B cell (primary cell): ENCODE data around the gene PLXDC1. TPM values are rescaled to one million over a fixed set of nuclear protein-coding genes. Genes with fewer than 3 reads are reported as not detected.

ENCODE experiments used
- ATAC-seq: fragments of 200-7000 bp; cut with Tn5 transposase; one replicate; pipeline ENCODE4 v1.10.0; 2021; ENCODE audit warnings: low read depth, mild to moderate bottlenecking, moderate number of reproducible peaks, moderate library complexity
- CTCF ChIA-PET: fragments of 350-600 bp; sonication (Branson Sonifier 250); formaldehyde crosslinking; loops from one replicate; lab custom pipeline; 2021; ENCODE audit warnings: antibody characterized with exemption, inconsistent platforms; lab: Charles Lee
- POLR2A ChIA-PET: fragments of 350-600 bp; sonication (Branson Sonifier 250); formaldehyde crosslinking; loops from one replicate; lab custom pipeline; 2021; ENCODE audit warnings: antibody characterized with exemption; lab: Charles Lee
- DNase-seq: peaks from one replicate; pipeline ENCODE4 v3.0.0; 2013
- H2AFZ ChIP-seq: 2 replicates; pipeline ENCODE4 v1.6.1; 2012; ENCODE audit warnings: mild to moderate bottlenecking, low read depth, low read length; ENCODE audit not compliant: insufficient read depth, poor library complexity, severe bottlenecking
- H3K27ac ChIP-seq, 2 donors: 1 replicate in 1 of 2; 2 replicates in 1 of 2; pipeline ENCODE4 v1.5.1; 2012 to 2013; ENCODE audit warnings: low read length in 2 of 2, mild to moderate bottlenecking in 2 of 2, moderate library complexity in 1 of 2
- H3K27me3 ChIP-seq, 4 experiments: fragments of 200-600 bp in 1 of 4; sonication (generic) in 1 of 4; replicated peaks in 1 of 4; 1 replicate in 2 of 4; 2 replicates in 2 of 4; pipeline versions ENCODE4 v1.6.1 to v1.7.0; 2013 to 2016; ENCODE audit warnings: low read length in 3 of 4, mild to moderate bottlenecking in 2 of 4, mixed read lengths in 1 of 4, moderate library complexity in 1 of 4; ENCODE audit not compliant: insufficient read depth in 4 of 4, control insufficient read depth in 3 of 4; ENCODE audit errors: control extremely low read depth in 1 of 4
- H3K36me3 ChIP-seq, 2 experiments: replicated peaks in 1 of 2; 1 replicate in 1 of 2; 2 replicates in 1 of 2; pipeline versions ENCODE4 v1.6.1 to v1.7.1; 2013; ENCODE audit warnings: low read length in 1 of 2; ENCODE audit not compliant: insufficient read depth in 2 of 2, control insufficient read depth in 1 of 2; ENCODE audit errors: control extremely low read depth in 1 of 2, extremely low read depth in 1 of 2
- H3K4me1 ChIP-seq, 2 donors: fragments of 200-600 bp in 1 of 2; sonication (generic) in 1 of 2; 1 replicate in 1 of 2; 2 replicates in 1 of 2; pipeline versions ENCODE4 v1.5.1 to v1.6.1; 2013 to 2017; ENCODE audit warnings: low read length in 2 of 2; ENCODE audit not compliant: control insufficient read depth in 2 of 2, insufficient read depth in 2 of 2
- H3K4me2 ChIP-seq: replicated peaks from 2 replicates; pipeline ENCODE3; 2012; ENCODE audit warnings: mild to moderate bottlenecking, low read depth, low read length; ENCODE audit not compliant: poor library complexity, severe bottlenecking
- H3K4me3 ChIP-seq, 5 experiments: fragments of 200-600 bp in 1 of 5; sonication (generic) in 1 of 5; 1 replicate in 3 of 5; 2 replicates in 2 of 5; pipeline versions ENCODE4 v1.5.1 to v1.7.0; 2011 to 2016; ENCODE audit warnings: low read length in 4 of 5, mild to moderate bottlenecking in 4 of 5, low read depth in 2 of 5, control low read depth in 1 of 5, moderate library complexity in 1 of 5; ENCODE audit not compliant: insufficient read depth in 1 of 5; ENCODE audit errors: control extremely low read depth in 1 of 5, extremely low read depth in 1 of 5
- H3K79me2 ChIP-seq: fragments of 200-600 bp; sonication (generic); one replicate; pipeline ENCODE4 v1.6.0; 2016; ENCODE audit warnings: low read length; ENCODE audit not compliant: control insufficient read depth, insufficient read depth
- H3K9ac ChIP-seq: fragments of 200-600 bp; sonication (generic); 2 replicates; pipeline ENCODE4 v1.6.1; 2017; ENCODE audit warnings: mild to moderate bottlenecking, low read length, moderate library complexity
- H3K9me3 ChIP-seq, 3 donors: one replicate each; pipeline versions ENCODE4 v1.6.1 to v1.7.1; 2013; ENCODE audit warnings: low read length in 2 of 3; ENCODE audit not compliant: control insufficient read depth in 2 of 3, insufficient read depth in 1 of 3; ENCODE audit errors: control extremely low read depth in 1 of 3
- H4K20me1 ChIP-seq: 2 replicates; pipeline ENCODE4 v1.6.0; 2012; ENCODE audit warnings: mild to moderate bottlenecking, low read length; ENCODE audit not compliant: insufficient read depth, control insufficient read depth, poor library complexity, severe bottlenecking
- H3K27ac Mint-ChIP-seq: one replicate; pipeline ENCODE4 v1.8.0; 2021; ENCODE audit warnings: mixed read lengths
- H3K27me3 Mint-ChIP-seq: one replicate; pipeline ENCODE4 v1.8.0; 2021; ENCODE audit warnings: mixed read lengths
- H3K4me1 Mint-ChIP-seq: one replicate; pipeline ENCODE4 v1.8.0; 2021; ENCODE audit warnings: mixed read lengths
- H3K4me3 Mint-ChIP-seq: one replicate; pipeline ENCODE4 v1.8.0; 2021; ENCODE audit warnings: mixed read lengths
- H3K9me3 Mint-ChIP-seq: one replicate; pipeline ENCODE4 v1.8.0; 2022; ENCODE audit warnings: mixed read lengths; ENCODE audit not compliant: insufficient read depth
- CTCF ChIP-seq: fragments of 200-600 bp; IDR thresholded peaks from one replicate; pipeline ENCODE4 v1.8.0; 2022; ENCODE audit warnings: antibody characterized with exemption, mild to moderate bottlenecking
- EZH2 ChIP-seq: IDR thresholded peaks from 2 replicates; pipeline ENCODE4 v1.6.1; 2012; ENCODE audit warnings: borderline replicate concordance, low read depth, mild to moderate bottlenecking, moderate library complexity, low read length; ENCODE audit not compliant: insufficient read depth, poor library complexity, severe bottlenecking
- WGBS: methylation state at CpG from one replicate; pipeline ENCODE4 v1.1.5; 2013; ENCODE audit warnings: missing lambda C conversion rate; ENCODE audit not compliant: insufficient coverage; 5-methylcytosine and 5-hydroxymethylcytosine counted together
- intact Hi-C: fragments of 100-400 bp; cut with micrococcal nuclease; formaldehyde crosslinking; loops from one replicate; pipeline ENCODE4 v1.10.0; 2022
- polyA plus RNA-seq: library from polyadenylated mRNA; depleted of rRNA; stranded (reverse); fragments of >200 nt; gene quantifications from 2 replicates; pipeline ENCODE4 v1.2.3, GENCODE V29; 2012
- total RNA-seq, 2 donors: library from RNA; stranded (reverse); fragments of 120-200 nt in 1 of 2; gene quantifications; 1 replicate in 1 of 2; 2 replicates in 1 of 2; pipeline versions ENCODE4 v1.2.3 to v1.2.4, GENCODE V29; 2013 to 2022

PLXDC1 gene
- total and polyA plus RNA-seq, 2 donors (not counting 1 experiment from before 2014, with no cell fraction given): 0.69 TPM; not detected in 1

GRCh38 chr17:39110435-39111136 lies 40.9 kb downstream of the PLXDC1 start:
- Histone ChIP-seq H3K79me2 (no peaks in the 10 kb centered on the region), H3K4me3 (no peak overlapping the region), H3K27ac (no peak overlapping the region), H3K4me2 (no peak overlapping the region), H3K4me1 (no peaks in the 10 kb centered on the region), H4K20me1 (no peaks in the 10 kb centered on the region), H3K27me3 (peaks cover 0 to 2% (median 0%) of the 10 kb centered on the region in 4 experiments), H3K36me3 (no peaks in the 10 kb centered on the region), H2AFZ (no peak overlapping the region), H3K9me3 (no peaks in the 10 kb centered on the region), H3K9ac (no peak overlapping the region)
- no peak for ATAC-seq
- no peak overlapping the region for H3K27ac Mint-ChIP-seq
- no peak overlapping the region for H3K4me3 Mint-ChIP-seq
- no peaks in the 10 kb centered on the region for H3K9me3 Mint-ChIP-seq
- intact Hi-C loops: no loop called here
- TF ChIP-seq EZH2 (no peak), CTCF (no peak)
- no peaks in the 10 kb centered on the region for H3K4me1 Mint-ChIP-seq
- ChIA-PET CTCF (no interaction called here), POLR2A (no interaction called here)
- H3K27me3 Mint-ChIP-seq: peaks cover 14% of the 10 kb centered on the region
- WGBS: 78% methylated on average over 17 of the region's 19 CpGs
- no peak for DNase-seq
